Naive thymus-derived CD8-positive, alpha-beta T cell (primary cell): ENCODE results near the gene MOXD1. TPM values are rescaled to one million over a fixed set of nuclear protein-coding genes. Genes with fewer than 3 reads are reported as not detected.
A peak's percentile ranks its signal among the peaks of the same experiment; 100 is the strongest.
"Not testable (repeated sequence)": the region's sequence is repeated elsewhere in the genome, so short reads cannot be mapped to it uniquely, and the experiment has no call there.

ENCODE experiments used
- ATAC-seq, 2 donors: fragments of 150-1000 bp; cut with Tn5 transposase in 1 of 2; sonication (Bioruptor Pico), chemical (Tn5 transposase) in 1 of 2; 1 replicate in 1 of 2; 2 replicates in 1 of 2; pipeline ENCODE4 v1.10.0; 2021; ENCODE audit warnings: mild to moderate bottlenecking in 2 of 2, moderate library complexity in 2 of 2
- POLR2A ChIA-PET: fragments of 350-600 bp; sonication (Branson Sonifier 250); formaldehyde crosslinking; loops from one replicate; lab custom pipeline; 2021; ENCODE audit warnings: antibody characterized with exemption; lab: Charles Lee
- DNase-seq, 10 donors: peaks; one replicate each; pipeline versions ENCODE4 v3.0.0 to v3.0.0-alpha.2; 2020 to 2022
- H3K27ac Mint-ChIP-seq, 10 donors: one replicate each; pipeline ENCODE4 v1.8.0; 2020 to 2022; ENCODE audit warnings: mild to moderate bottlenecking in 10 of 10, mixed read lengths in 10 of 10, moderate library complexity in 4 of 10, inconsistent platforms in 1 of 10
- H3K27me3 Mint-ChIP-seq, 5 donors: one replicate each; pipeline ENCODE4 v1.8.0; 2021 to 2022; ENCODE audit warnings: mixed read lengths in 5 of 5
- H3K36me3 Mint-ChIP-seq, 3 donors: one replicate each; pipeline ENCODE4 v1.8.0; 2020 to 2022; ENCODE audit warnings: mixed read lengths in 3 of 3, mild to moderate bottlenecking in 2 of 3, inconsistent platforms in 1 of 3
- H3K4me1 Mint-ChIP-seq, 4 donors: one replicate each; pipeline ENCODE4 v1.8.0; 2021 to 2022; ENCODE audit warnings: mixed read lengths in 4 of 4
- H3K4me3 Mint-ChIP-seq, 10 donors: one replicate each; pipeline ENCODE4 v1.8.0; 2020 to 2022; ENCODE audit warnings: mild to moderate bottlenecking in 10 of 10, mixed read lengths in 10 of 10, moderate library complexity in 6 of 10, inconsistent platforms in 1 of 10
- H3K9me3 Mint-ChIP-seq, 9 donors: one replicate each; pipeline ENCODE4 v1.8.0; 2020 to 2022; ENCODE audit warnings: mixed read lengths in 9 of 9, mild to moderate bottlenecking in 3 of 9, inconsistent platforms in 1 of 9, moderate library complexity in 1 of 9
- polyA plus RNA-seq, 3 donors: library from polyadenylated mRNA; unstranded; fragments of 300-500 nt; fragmentation: Illumina TruSeq; gene quantifications; one replicate each; pipeline ENCODE4 v1.2.3, GENCODE V29; 2021
- total RNA-seq, 8 experiments: library from RNA in 2 of 8; stranded (reverse) in 2 of 8; gene quantifications; one replicate each; pipeline ENCODE4 v1.2.3 and lab custom pipeline; 2021 to 2026

The MOXD1 gene
- total and polyA plus RNA-seq, 5 experiments from 2014 or later, result 0.16 to 0.22 TPM; not detected in 3

DNA sequence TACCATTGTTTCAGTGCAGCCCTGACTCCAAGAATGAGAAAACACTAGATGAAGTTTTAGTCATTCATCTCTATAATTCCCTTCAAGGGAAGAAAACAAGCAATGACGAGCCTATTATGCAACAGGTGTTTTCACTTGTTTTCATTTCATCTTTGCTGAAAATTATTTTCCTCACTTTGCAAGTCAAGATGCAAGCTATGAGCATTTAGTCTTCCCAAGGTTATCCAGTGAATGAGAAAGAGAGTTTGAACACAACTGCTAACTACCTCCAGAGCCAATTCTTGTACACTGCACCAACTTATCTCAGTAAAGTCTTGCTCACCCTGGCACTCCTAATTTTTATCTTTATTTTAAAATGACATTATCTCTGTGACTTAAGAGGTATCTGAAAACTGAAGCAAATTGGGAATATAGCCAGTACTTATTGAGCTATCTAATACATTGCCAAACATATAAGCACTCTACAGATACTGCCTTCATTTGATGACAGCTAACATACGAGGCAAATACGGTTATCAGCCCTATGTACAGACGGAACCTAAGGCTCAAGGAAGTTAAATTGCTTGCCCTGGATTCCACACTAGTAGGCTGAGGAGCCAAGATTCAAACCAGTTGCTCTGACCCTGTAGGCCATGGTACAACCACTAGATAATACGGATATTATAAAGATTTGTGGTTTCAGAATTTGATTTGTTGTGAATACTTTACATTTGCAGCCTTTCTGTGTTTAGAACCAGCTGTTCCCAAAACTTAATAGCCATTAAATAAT lies 36.8 kb downstream of the MOXD1 start:
- H3K9me3 Mint-ChIP-seq, result no peaks in the 10 kb centered on the region

DNA sequence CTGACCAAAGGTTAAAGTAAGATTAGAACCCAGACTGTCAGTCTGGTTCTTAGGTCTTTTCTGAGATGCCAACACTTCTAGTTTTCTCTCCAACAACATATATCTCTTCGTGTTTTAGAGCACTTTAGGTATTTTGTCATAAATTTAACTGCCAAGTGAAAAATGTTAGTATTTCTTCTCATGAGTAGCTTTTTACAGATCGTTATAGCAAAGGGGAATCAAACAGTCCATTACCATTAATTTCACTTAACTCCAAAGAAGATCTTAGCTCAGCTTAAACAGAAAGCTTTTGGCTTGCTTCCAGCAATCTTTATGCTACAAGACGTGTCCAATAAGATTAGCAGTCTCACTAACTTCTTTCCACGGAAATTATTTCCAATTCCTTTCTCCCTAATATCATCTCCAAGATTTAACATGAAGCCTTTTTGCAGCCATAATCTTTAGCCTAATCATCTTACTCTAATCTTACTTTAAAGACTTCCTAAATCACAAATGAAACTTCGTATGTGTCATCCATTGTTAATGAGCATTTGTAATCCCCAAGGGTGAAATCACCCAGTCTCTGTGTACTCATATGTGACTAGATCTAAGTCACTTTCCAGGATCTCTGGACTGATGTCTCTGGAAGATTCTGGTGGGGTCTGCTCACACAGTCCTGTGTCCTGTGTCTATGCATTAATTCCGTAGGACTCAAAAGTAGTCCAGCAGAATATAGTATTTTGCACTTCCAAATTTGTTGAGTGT lies 38.7 kb downstream of the MOXD1 start:
- ATAC-seq (no peak), DNase-seq (no peak)
- H3K4me1 Mint-ChIP-seq, result peaks cover 0 to 42% (median 3%) of the 10 kb centered on the region in 4 donors
- POLR2A ChIA-PET, result no interaction called here
- no peaks in the 10 kb centered on the region for H3K9me3 Mint-ChIP-seq
- no peaks in the 10 kb centered on the region for H3K36me3 Mint-ChIP-seq
- H3K27ac Mint-ChIP-seq, result peak overlapping the region in 1 of 10 donors; percentile 5
- no peak overlapping the region for H3K4me3 Mint-ChIP-seq
- peaks cover 0 to 4% (median 0%) of the 10 kb centered on the region in 5 donors for H3K27me3 Mint-ChIP-seq

More for the DNA sequence above, 36.8 kb downstream of the MOXD1 start:
- H3K27me3 Mint-ChIP-seq, result peaks cover 0 to 8% (median 4%) of the 10 kb centered on the region in 5 donors
- H3K36me3 Mint-ChIP-seq, result no peaks in the 10 kb centered on the region
- DNase-seq (no peak), ATAC-seq (no peak)
- no peak overlapping the region for H3K4me3 Mint-ChIP-seq
- POLR2A ChIA-PET, result no interaction called here
- H3K4me1 Mint-ChIP-seq, result peaks cover 0 to 38% (median 3%) of the 10 kb centered on the region in 4 donors
- peak overlapping the region in 1 of 10 donors; percentile 8 for H3K27ac Mint-ChIP-seq

DNA sequence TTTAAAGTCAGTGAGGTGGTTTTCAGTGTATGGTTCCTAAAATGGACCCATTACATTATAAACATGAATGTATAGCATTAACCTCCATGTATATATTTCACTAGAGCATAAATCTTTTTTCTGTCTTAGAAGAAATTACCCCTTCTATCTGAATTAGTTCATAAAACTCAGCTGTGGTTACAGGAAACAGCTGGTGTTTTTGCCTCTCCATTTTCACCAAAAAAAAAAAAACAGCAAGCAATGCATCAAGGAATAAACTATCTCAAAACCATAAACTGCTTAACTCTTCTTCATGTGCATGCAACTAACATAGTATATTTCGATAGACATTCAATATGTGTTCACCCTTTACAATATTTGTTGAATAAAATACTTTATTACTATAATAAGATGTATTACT lies 40.2 kb downstream of the MOXD1 start:
- Mint-ChIP-seq H3K27ac (peak overlapping the region in 1 of 10 donors; percentile 39), H3K9me3 (no peaks in the 10 kb centered on the region), H3K4me1 (peaks cover 0 to 48% (median 4%) of the 10 kb centered on the region in 4 donors), H3K4me3 (no peak overlapping the region), H3K27me3 (peaks cover 0 to 4% (median 0%) of the 10 kb centered on the region in 5 donors), H3K36me3 (no peaks in the 10 kb centered on the region)
- ATAC-seq (no peak), DNase-seq (no peak)
- POLR2A ChIA-PET, result no interaction called here

DNA sequence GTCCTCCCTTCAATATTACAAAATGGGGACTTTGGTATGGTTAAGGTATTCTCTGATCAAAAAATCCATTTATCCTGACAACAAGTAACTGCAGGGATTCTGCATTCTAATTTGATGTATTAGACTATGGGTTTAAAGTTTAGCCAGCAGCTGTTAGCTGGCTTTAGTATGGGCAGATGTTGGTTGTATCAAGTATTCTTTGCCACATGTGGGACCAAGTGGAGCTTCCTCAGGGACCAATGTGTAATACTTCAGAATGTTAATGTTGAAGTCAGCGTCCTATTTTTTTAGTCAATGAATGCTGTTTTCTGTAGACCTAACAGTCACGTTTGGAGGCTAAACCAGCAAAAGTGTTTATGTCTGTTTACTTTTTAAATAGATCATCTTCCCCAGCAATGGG lies 41.4 kb downstream of the MOXD1 start:
- Mint-ChIP-seq H3K27ac (no peak overlapping the region), H3K4me3 (no peak overlapping the region)
- ATAC-seq, result no peak

DNA sequence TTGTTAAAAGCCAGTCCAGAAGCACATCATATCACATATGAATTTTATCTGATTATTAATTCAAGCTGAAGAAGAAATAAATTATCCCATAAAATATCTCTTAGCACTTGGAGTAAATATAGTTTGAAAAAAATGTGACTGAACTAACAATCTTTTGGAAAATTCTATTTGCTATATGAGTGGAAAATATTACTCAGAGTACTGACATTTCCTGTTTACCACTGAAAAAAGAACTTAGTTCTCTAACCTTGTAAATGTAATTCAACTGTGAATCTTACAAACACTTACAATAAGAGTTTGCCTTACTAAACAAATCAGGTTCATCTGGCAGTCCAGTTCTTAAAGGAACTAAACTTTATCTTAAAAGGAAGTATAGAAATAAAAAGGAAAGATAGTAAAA lies 44.2 kb downstream of the MOXD1 start:
- Mint-ChIP-seq H3K27me3 (peaks cover 0 to 7% (median 0%) of the 10 kb centered on the region in 5 donors), H3K4me1 (peaks cover 12 to 64% (median 30%) of the 10 kb centered on the region in 4 donors), H3K27ac (peak overlapping the region in 1 of 10 donors; percentile 57), H3K9me3 (peaks cover 0 to 6% (median 0%) of the 10 kb centered on the region in 9 donors), H3K36me3 (no peaks in the 10 kb centered on the region), H3K4me3 (no peak overlapping the region)
- POLR2A ChIA-PET, result no interaction called here
- ATAC-seq (no peak), DNase-seq (no peak)

More for the DNA sequence above, 41.4 kb downstream of the MOXD1 start:
- DNase-seq, result no peak
- no peaks in the 10 kb centered on the region for H3K36me3 Mint-ChIP-seq
- H3K27me3 Mint-ChIP-seq, result peaks cover 0 to 7% (median 0%) of the 10 kb centered on the region in 5 donors
- H3K9me3 Mint-ChIP-seq, result peaks cover 0 to 4% (median 0%) of the 10 kb centered on the region in 9 donors
- POLR2A ChIA-PET, result no interaction called here
- peaks cover 4 to 50% (median 9%) of the 10 kb centered on the region in 4 donors for H3K4me1 Mint-ChIP-seq

DNA sequence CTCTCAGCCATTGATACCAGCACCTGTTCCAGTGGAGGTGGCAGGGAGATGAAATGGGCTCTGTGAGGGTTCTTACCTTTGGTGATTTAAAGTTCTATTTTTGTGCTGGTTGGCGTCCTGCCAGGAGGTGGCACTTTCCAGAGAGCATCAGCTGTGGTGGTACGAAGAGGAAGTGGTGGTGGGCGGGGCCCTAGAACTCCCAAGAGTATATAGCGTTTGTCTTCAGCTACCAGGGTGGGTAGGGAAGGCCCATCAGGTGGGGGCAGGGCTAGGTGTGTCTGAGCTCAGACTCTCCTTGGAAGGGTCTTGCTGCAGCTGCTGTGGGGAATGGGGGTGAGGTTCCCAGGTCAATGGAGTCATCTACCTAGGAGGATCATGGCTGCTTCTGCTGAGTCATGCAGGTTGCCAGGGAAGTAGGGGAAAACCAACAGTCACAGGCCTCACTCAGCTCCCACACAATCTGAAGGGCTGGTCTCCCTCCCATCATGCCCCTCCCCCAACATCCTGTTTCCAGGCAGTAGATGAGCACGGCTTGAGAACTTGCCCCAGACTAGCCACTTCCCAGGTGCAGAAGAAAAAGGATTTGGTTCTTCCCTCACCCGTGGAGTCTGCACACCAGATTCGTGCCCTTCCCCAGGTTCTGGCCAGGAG lies 46.6 kb downstream of the MOXD1 start:
- POLR2A ChIA-PET, result interaction anchor here (0.6 kb wide), 1 partner anchor 29 kb away, joined by 3 read pairs; no protein-coding TSS in a partner anchor
- peak overlapping the region in 6 of 10 donors; percentile 52 to 83 (median 66) for H3K27ac Mint-ChIP-seq

DNA sequence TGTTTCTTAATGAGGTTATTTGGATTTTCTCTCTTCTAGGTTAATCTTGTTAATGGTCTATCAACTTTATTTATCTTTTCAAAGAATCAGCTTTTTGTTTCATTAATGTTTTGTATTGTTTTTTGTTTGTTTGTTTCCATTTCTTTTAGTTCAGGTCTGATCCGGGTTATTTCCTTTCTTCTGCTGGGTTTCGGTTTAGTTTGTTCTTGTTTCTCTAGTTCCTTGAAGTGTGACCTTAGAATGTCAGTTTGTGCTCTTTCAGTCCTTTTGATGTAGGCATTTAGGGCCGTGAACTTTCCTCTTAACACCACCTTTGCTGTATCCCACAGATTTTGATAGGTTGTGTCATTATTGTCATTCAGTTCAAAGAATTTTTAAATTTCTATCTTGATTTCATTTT lies 49.3 kb downstream of the MOXD1 start:
- H3K9me3 Mint-ChIP-seq, POLR2A ChIA-PET, H3K27me3 Mint-ChIP-seq, DNase-seq, H3K36me3 Mint-ChIP-seq, ATAC-seq: not testable (repeated sequence)
- H3K4me1 Mint-ChIP-seq, result peaks cover 14 to 53% (median 33%) of the 10 kb centered on the region in 4 donors
- peak overlapping the region in 4 of 10 donors; percentile 15 to 73 (median 30) for H3K27ac Mint-ChIP-seq
- H3K4me3 Mint-ChIP-seq, result peak overlapping the region in 3 of 10 donors; percentile 14 to 54 (median 51)

More for the DNA sequence above, 46.6 kb downstream of the MOXD1 start:
- peaks cover 0 to 3% (median 0%) of the 10 kb centered on the region in 5 donors for H3K27me3 Mint-ChIP-seq
- ATAC-seq (peak; percentile 43 to 60), DNase-seq (peak in 9 of 10 donors; percentile 6 to 81 (median 50))
- no peaks in the 10 kb centered on the region for H3K36me3 Mint-ChIP-seq
- peak overlapping the region in 9 of 10 donors; percentile 12 to 60 (median 35) for H3K4me3 Mint-ChIP-seq
- peaks cover 14 to 61% (median 34%) of the 10 kb centered on the region in 4 donors for H3K4me1 Mint-ChIP-seq
- peaks cover 0 to 8% (median 0%) of the 10 kb centered on the region in 9 donors for H3K9me3 Mint-ChIP-seq

DNA sequence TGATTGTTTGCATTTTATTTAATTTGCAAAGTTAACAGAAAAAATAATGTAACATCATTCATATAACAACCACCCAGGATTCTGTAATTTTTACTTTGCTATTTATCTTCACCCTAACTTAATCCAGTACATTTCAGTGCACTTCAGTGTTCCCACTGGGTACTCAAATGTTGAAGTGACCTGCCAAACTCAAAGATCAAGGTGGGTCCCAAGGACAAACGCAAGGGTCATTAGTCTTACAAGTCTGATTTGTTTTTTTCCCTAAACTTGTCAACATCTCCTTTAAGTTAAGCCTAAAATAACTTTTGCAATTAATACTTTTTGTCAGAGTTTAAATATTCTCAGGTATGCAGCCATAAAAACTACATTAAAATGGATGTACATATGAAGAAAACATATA lies 53.0 kb downstream of the MOXD1 start:
- POLR2A ChIA-PET, result no interaction called here
- peaks cover 0 to 9% (median 0%) of the 10 kb centered on the region in 9 donors for H3K9me3 Mint-ChIP-seq
- DNase-seq, result no peak
- H3K27ac Mint-ChIP-seq, result no peak overlapping the region
- ATAC-seq, result no peak
- H3K4me1 Mint-ChIP-seq, result peaks cover 4 to 23% (median 12%) of the 10 kb centered on the region in 4 donors
- peaks cover 0 to 1% (median 0%) of the 10 kb centered on the region in 5 donors for H3K27me3 Mint-ChIP-seq
- peaks cover 0 to 8% (median 0%) of the 10 kb centered on the region in 3 donors for H3K36me3 Mint-ChIP-seq
- no peak overlapping the region for H3K4me3 Mint-ChIP-seq

DNA sequence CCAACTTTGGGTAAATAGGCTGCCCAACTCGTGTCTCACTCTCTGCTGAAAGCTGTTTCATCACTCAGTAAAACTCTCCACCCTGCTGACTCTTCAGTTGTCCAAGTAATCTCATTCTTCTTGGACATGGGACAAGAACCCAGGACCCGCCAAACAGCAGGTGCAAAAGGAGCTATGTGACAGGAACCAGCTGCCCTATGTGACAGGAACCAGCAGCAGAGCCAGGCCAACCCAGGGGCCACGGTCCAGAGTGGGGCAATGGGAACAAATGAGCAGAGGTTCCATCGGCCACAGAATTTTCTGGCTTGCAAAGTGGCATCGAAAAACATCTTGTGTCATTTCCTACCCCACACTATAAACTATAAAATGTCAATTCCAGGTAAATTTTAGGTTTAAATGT lies 56.5 kb downstream of the MOXD1 start:
- H3K27me3 Mint-ChIP-seq, result peaks cover 3 to 11% (median 6%) of the 10 kb centered on the region in 5 donors
- no peak for ATAC-seq
- no peak for DNase-seq
- POLR2A ChIA-PET, result no interaction called here
- peaks cover 0 to 8% (median 0%) of the 10 kb centered on the region in 3 donors for H3K36me3 Mint-ChIP-seq
- H3K9me3 Mint-ChIP-seq, result peaks cover 0 to 10% (median 0%) of the 10 kb centered on the region in 9 donors
- no peak overlapping the region for H3K4me3 Mint-ChIP-seq
- no peaks in the 10 kb centered on the region for H3K4me1 Mint-ChIP-seq
- no peak overlapping the region for H3K27ac Mint-ChIP-seq

DNA sequence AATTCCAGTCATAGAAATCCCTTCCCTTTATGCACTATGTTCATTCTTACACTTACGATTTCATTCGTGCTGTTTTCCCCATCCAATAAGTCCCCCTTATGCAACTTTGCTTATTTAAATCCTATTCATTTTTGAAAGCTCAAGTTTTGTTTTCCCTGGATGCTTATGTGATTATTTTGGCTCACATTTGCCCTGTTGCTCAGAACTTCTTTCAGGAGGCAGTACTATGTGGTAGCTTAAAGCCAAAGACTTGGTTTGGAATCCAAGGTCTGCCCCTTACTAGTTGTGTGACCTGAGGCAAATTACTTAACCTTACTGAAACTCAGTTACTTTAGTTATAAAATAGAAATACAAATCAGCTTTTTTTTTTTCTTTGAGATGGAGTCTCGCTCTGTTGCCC lies 59.6 kb downstream of the MOXD1 start:
- no peak overlapping the region for H3K27ac Mint-ChIP-seq
- no peaks in the 10 kb centered on the region for H3K4me1 Mint-ChIP-seq
- ATAC-seq (no peak), DNase-seq (no peak)
- H3K36me3 Mint-ChIP-seq, result peaks cover 0 to 8% (median 0%) of the 10 kb centered on the region in 3 donors
- POLR2A ChIA-PET, result no interaction called here
- H3K9me3 Mint-ChIP-seq, result peaks cover 0 to 9% (median 0%) of the 10 kb centered on the region in 9 donors
- H3K27me3 Mint-ChIP-seq, result peaks cover 3 to 14% (median 8%) of the 10 kb centered on the region in 5 donors
- no peak overlapping the region for H3K4me3 Mint-ChIP-seq

DNA sequence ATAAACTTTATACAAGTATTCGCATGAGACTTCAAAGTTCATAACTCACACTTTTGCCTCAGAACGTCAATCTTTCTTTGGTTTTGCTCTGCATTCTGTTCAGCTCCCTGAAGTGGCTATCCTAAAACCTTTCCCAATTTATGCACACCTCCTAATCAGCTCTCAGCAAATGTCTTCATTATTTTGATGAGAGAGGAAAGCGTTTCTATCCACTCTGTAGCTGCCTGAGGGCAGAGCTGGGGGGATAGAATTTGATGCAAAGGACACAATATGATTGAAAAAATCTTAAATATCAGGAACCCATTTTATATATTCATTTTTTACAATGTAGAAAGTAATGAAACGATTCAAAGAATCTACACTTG lies 66.8 kb downstream of the MOXD1 start:
- no peak for DNase-seq
- POLR2A ChIA-PET, result no interaction called here
- Mint-ChIP-seq H3K4me3 (no peak overlapping the region), H3K36me3 (no peaks in the 10 kb centered on the region), H3K9me3 (no peaks in the 10 kb centered on the region), H3K27ac (no peak overlapping the region), H3K27me3 (peaks cover 0 to 19% (median 6%) of the 10 kb centered on the region in 5 donors), H3K4me1 (peaks cover 0 to 3% (median 1%) of the 10 kb centered on the region in 4 donors)
- no peak for ATAC-seq
